Keratinocyte (primary cell): ENCODE data around the gene TTLL8. TPM values are rescaled to one million over a fixed set of nuclear protein-coding genes. Genes with fewer than 3 reads are reported as not detected.
"Not testable (repeated sequence)": the region's sequence is repeated elsewhere in the genome, so short reads cannot be mapped to it uniquely, and the experiment has no call there.

Experiments
- DNase-seq: peaks from one replicate; pipeline ENCODE4 v3.0.0-alpha.2; 2011; ENCODE audit warnings: low read depth, missing footprints, low spot score
- FAIRE-seq: peaks from 2 replicates; lab custom pipeline; 2011; peaks lifted over from hg19 to GRCh38; lab: Jason Lieb, UNC
- H2AFZ ChIP-seq: 2 replicates; pipeline ENCODE4 v1.6.0; 2012; ENCODE audit warnings: low read length, control low read depth, inconsistent platforms; ENCODE audit not compliant: control insufficient read depth
- H3K27ac ChIP-seq: 2 replicates; pipeline ENCODE4 v1.5.1; 2011; ENCODE audit warnings: low read length; ENCODE audit not compliant: control insufficient read depth, insufficient read depth
- H3K27me3 ChIP-seq: 3 replicates; pipeline ENCODE4 v1.6.0; 2011; ENCODE audit warnings: low read length; ENCODE audit not compliant: control insufficient read depth, insufficient read depth; ENCODE audit errors: extremely low read depth
- H3K36me3 ChIP-seq, 2 experiments: 2 replicates in 1 of 2; 3 replicates in 1 of 2; pipeline ENCODE4 v1.5.1; 2011; ENCODE audit warnings: low read length in 2 of 2, mild to moderate bottlenecking in 1 of 2; ENCODE audit not compliant: control insufficient read depth in 2 of 2, insufficient read depth in 2 of 2; ENCODE audit errors: extremely low read depth in 1 of 2
- H3K4me1 ChIP-seq: 3 replicates; pipeline ENCODE4 v1.5.1; 2011; ENCODE audit warnings: low read length; ENCODE audit not compliant: control insufficient read depth, insufficient read depth; ENCODE audit errors: extremely low read depth
- H3K4me2 ChIP-seq: 3 replicates; pipeline ENCODE4 v1.6.0; 2011; ENCODE audit warnings: low read depth, low read length; ENCODE audit not compliant: control insufficient read depth, insufficient read depth; ENCODE audit errors: extremely low read depth
- H3K4me3 ChIP-seq, 3 experiments: fragments of 200-600 bp in 1 of 3; sonication (generic) in 1 of 3; 2 replicates in 2 of 3; 3 replicates in 1 of 3; pipeline ENCODE4 v1.5.1; 2011 to 2016; ENCODE audit warnings: low read length in 3 of 3, mild to moderate bottlenecking in 3 of 3, control low read depth in 2 of 3, inconsistent platforms in 1 of 3, low read depth in 1 of 3, mixed read lengths in 1 of 3, mixed run types in 1 of 3, moderate library complexity in 1 of 3; ENCODE audit not compliant: control insufficient read depth in 2 of 3, insufficient read depth in 2 of 3; ENCODE audit errors: extremely low read depth in 1 of 3
- H3K79me2 ChIP-seq: 2 replicates; pipeline ENCODE4 v1.6.0; 2012; ENCODE audit warnings: low read length; ENCODE audit not compliant: control insufficient read depth, insufficient read depth
- H3K9ac ChIP-seq: 3 replicates; pipeline ENCODE4 v1.6.0; 2011; ENCODE audit warnings: low read length; ENCODE audit not compliant: control insufficient read depth, insufficient read depth; ENCODE audit errors: extremely low read depth
- H3K9me1 ChIP-seq: 3 replicates; pipeline ENCODE4 v1.6.0; 2011; ENCODE audit warnings: low read length; ENCODE audit not compliant: control insufficient read depth, insufficient read depth; ENCODE audit errors: extremely low read depth
- H3K9me3 ChIP-seq: 2 replicates; pipeline ENCODE4 v1.5.1; 2012; ENCODE audit warnings: low read depth, low read length; ENCODE audit not compliant: control insufficient read depth
- H4K20me1 ChIP-seq: 3 replicates; pipeline ENCODE4 v1.6.0; 2011; ENCODE audit warnings: low read length; ENCODE audit not compliant: control insufficient read depth, insufficient read depth; ENCODE audit errors: extremely low read depth
- CTCF ChIP-seq, 3 experiments: IDR thresholded peaks in 1 of 3; conservative IDR thresholded peaks in 1 of 3; optimal IDR thresholded peaks in 1 of 3; 2 replicates in 2 of 3; 3 replicates in 1 of 3; pipeline versions ENCODE3 to v1.5.1; 2011; ENCODE audit warnings: low read length in 3 of 3, mild to moderate bottlenecking in 3 of 3, moderate library complexity in 2 of 3, control low read depth in 1 of 3, inconsistent platforms in 1 of 3; ENCODE audit not compliant: insufficient read depth in 2 of 3; ENCODE audit errors: extremely low read depth in 1 of 3
- EZH2 ChIP-seq: IDR thresholded peaks from one replicate; pipeline ENCODE4 v1.6.1; 2012; ENCODE audit warnings: inconsistent platforms, mild to moderate bottlenecking, low read length, moderate library complexity
- dilution Hi-C: fragments of 300-500 bp; cut with MboI; formaldehyde crosslinking; loops from one replicate; pipeline ENCODE4 v1.7.0; 2020; ENCODE audit warnings: low sequenced_read_pairs; ENCODE audit not compliant: extremely low pct_ligation_motif_present
- polyA plus RNA-seq, 5 experiments: library from polyadenylated mRNA; depleted of rRNA in 3 of 5; stranded (reverse) in 3 of 5; stranded (forward) in 1 of 5; unstranded in 1 of 5; fragments of >200 nt; gene quantifications; 1 replicate in 1 of 5; 2 replicates in 3 of 5; 3 replicates in 1 of 5; pipeline versions ENCODE4 v1.2.1 to v1.2.3, GENCODE V29; 2011 to 2012; ENCODE audit warnings: missing spikeins in 2 of 5, low read depth in 1 of 5, low replicate concordance in 1 of 5

The TTLL8 gene
- polyA plus RNA-seq, 1 donor (not counting 4 experiments of a cell fraction or from before 2014, with no cell fraction given): not detected

GRCh38 chr22:50088096-50088495, 30.0 kb upstream of the TTLL8 start:
- Histone ChIP-seq H3K79me2 (no peaks in the 10 kb centered on the region), H3K9me3 (peaks cover 2% of the 10 kb centered on the region), H3K36me3 (no peaks in the 10 kb centered on the region), H3K27ac (no peak overlapping the region), H3K27me3 (peaks cover 3% of the 10 kb centered on the region), H4K20me1 (no peaks in the 10 kb centered on the region), H3K4me2 (no peak overlapping the region), H3K9ac (no peak overlapping the region), H3K4me1 (peaks cover 8% of the 10 kb centered on the region), H3K4me3 (no peak overlapping the region), H3K9me1 (no peaks in the 10 kb centered on the region), H2AFZ (no peak overlapping the region)
- FAIRE-seq (no peak), DNase-seq (no peak)
- TF ChIP-seq CTCF (optimal IDR thresholded peaks at IDR 0.05 in 1 of 3, IDR thresholded peaks at IDR 0.05 in 1 of 3, conservative IDR thresholded peaks at IDR 0.05 in 1 of 3; ENCODE audit: extremely low read depth in 1 of 3, insufficient read depth in 2 of 3, low read length in 3 of 3) (no peak), EZH2 (no peak)
- dilution Hi-C loops: no loop called here

GRCh38 chr22:50087646-50088045, 29.5 kb upstream of the TTLL8 start:
- FAIRE-seq (no peak), DNase-seq (no peak)
- TF ChIP-seq CTCF (optimal IDR thresholded peaks at IDR 0.05 in 1 of 3, IDR thresholded peaks at IDR 0.05 in 1 of 3, conservative IDR thresholded peaks at IDR 0.05 in 1 of 3; ENCODE audit: extremely low read depth in 1 of 3, insufficient read depth in 2 of 3, low read length in 3 of 3): no peak
- no peak for TF ChIP-seq EZH2
- Histone ChIP-seq H3K9me1 (no peaks in the 10 kb centered on the region), H3K79me2 (no peaks in the 10 kb centered on the region), H3K36me3 (no peaks in the 10 kb centered on the region), H2AFZ (no peak overlapping the region), H3K27ac (no peak overlapping the region), H3K9me3 (peaks cover 2% of the 10 kb centered on the region), H4K20me1 (no peaks in the 10 kb centered on the region), H3K4me3 (no peak overlapping the region), H3K9ac (no peak overlapping the region), H3K4me2 (no peak overlapping the region), H3K4me1 (peaks cover 13% of the 10 kb centered on the region), H3K27me3 (peaks cover 3% of the 10 kb centered on the region)
- dilution Hi-C loops: no loop called here

GRCh38 chr22:50086975-50087374, 28.9 kb upstream of the TTLL8 start:
- FAIRE-seq, dilution Hi-C loops: not testable (repeated sequence)

More at GRCh38 chr22:50086975-50087374, 28.9 kb upstream of the TTLL8 start:
- not testable (repeated sequence) for H4K20me1 ChIP-seq, H3K79me2 ChIP-seq, H3K9me1 ChIP-seq, H3K27ac ChIP-seq, H3K9me3 ChIP-seq, H3K9ac ChIP-seq, H3K4me2 ChIP-seq, DNase-seq, H3K4me3 ChIP-seq, H3K36me3 ChIP-seq, H3K27me3 ChIP-seq, H2AFZ ChIP-seq
- peaks cover 17% of the 10 kb centered on the region for H3K4me1 ChIP-seq
